ENCODE data around the gene TEX11. TPM values are rescaled to one million over a fixed set of nuclear protein-coding genes. Genes with fewer than 3 reads are reported as not detected.

The TEX11 gene
- total RNA-seq, 2 donors from 2014 or later: 0.75 TPM; not detected in 1

GRCh38 chrX:70675284-70675683 is 233.2 kb downstream of the TEX11 start:
- Mint-ChIP-seq H3K27ac (no peak overlapping the region), H3K4me3 (no peak overlapping the region), H3K36me3 (ENCODE audit: low read depth) (peaks cover 2% of the 10 kb centered on the region), H3K9me3 (peaks cover 36% of the 10 kb centered on the region), H3K4me1 (no peaks in the 10 kb centered on the region), H3K27me3 (ENCODE audit: insufficient read depth) (no peaks in the 10 kb centered on the region)
- Histone ChIP-seq H3K4me3 (ENCODE audit: low read length) (no peak overlapping the region), H3K27me3 (ENCODE audit: control insufficient read depth, insufficient read depth, low read length, poor library complexity, severe bottlenecking) (no peaks in the 10 kb centered on the region), H3K9me3 (ENCODE audit: control insufficient read depth, low read length) (no peaks in the 10 kb centered on the region), H3K27ac (ENCODE audit: low read depth, low read length) (no peak overlapping the region), H3K9ac (ENCODE audit: extremely low read depth, low read length, poor library complexity, severe bottlenecking) (no peak overlapping the region), H3K36me3 (ENCODE audit: control insufficient read depth, insufficient read depth, low read length) (no peaks in the 10 kb centered on the region), H3K4me1 (ENCODE audit: control insufficient read depth, insufficient read depth, low read length) (no peaks in the 10 kb centered on the region)
- no peak for TF ChIP-seq CTCF (conservative IDR thresholded peaks at IDR 0.05)
- 82% methylated on average over 2 of the region's 2 CpGs; no CpG with 5 or more reads in 1 of the 2 experiments for WGBS, 2 experiments (ENCODE audit: insufficient coverage in 1 of 2, insufficient read length in 1 of 2)
- no peak for DNase-seq

- WGBS, 2 experiments (ENCODE audit: insufficient coverage in 1 of 2, insufficient read length in 1 of 2): 92% methylated on average over 2 of the region's 3 CpGs; no CpG with 5 or more reads in 1 of the 2 experiments
- Mint-ChIP-seq H3K27ac (no peak overlapping the region), H3K9me3 (peaks cover 27% of the 10 kb centered on the region), H3K4me3 (no peak overlapping the region), H3K4me1 (peaks cover 4% of the 10 kb centered on the region), H3K27me3 (ENCODE audit: insufficient read depth) (peaks cover 3% of the 10 kb centered on the region), H3K36me3 (ENCODE audit: low read depth) (no peaks in the 10 kb centered on the region)
- no peaks in the 10 kb centered on the region for H3K27me3 ChIP-seq (ENCODE audit: control insufficient read depth, insufficient read depth, low read length, poor library complexity, severe bottlenecking)
- TF ChIP-seq CTCF (conservative IDR thresholded peaks at IDR 0.05): no peak
- H3K4me3 ChIP-seq (ENCODE audit: low read length): no peak overlapping the region
- no peaks in the 10 kb centered on the region for H3K4me1 ChIP-seq (ENCODE audit: control insufficient read depth, insufficient read depth, low read length)
- H3K9me3 ChIP-seq (ENCODE audit: control insufficient read depth, low read length): no peaks in the 10 kb centered on the region
- H3K27ac ChIP-seq (ENCODE audit: low read depth, low read length): no peak overlapping the region
- no peak overlapping the region for H3K9ac ChIP-seq (ENCODE audit: extremely low read depth, low read length, poor library complexity, severe bottlenecking)
- no peaks in the 10 kb centered on the region for H3K36me3 ChIP-seq (ENCODE audit: control insufficient read depth, insufficient read depth, low read length)
- DNase-seq: no peak
Measured at GRCh38 chrX:70672326-70672725, 236.2 kb downstream of the TEX11 start.

GRCh38 chrX:70669120-70669519 is 239.4 kb downstream of the TEX11 start:
- no peak for DNase-seq
- H3K27me3 ChIP-seq (ENCODE audit: control insufficient read depth, insufficient read depth, low read length, poor library complexity, severe bottlenecking): no peaks in the 10 kb centered on the region
- no peak for TF ChIP-seq CTCF (conservative IDR thresholded peaks at IDR 0.05)
- H3K4me3 Mint-ChIP-seq: no peak overlapping the region
- H3K9ac ChIP-seq (ENCODE audit: extremely low read depth, low read length, poor library complexity, severe bottlenecking): no peak overlapping the region
- no peak overlapping the region for H3K27ac ChIP-seq (ENCODE audit: low read depth, low read length)
- no peak overlapping the region for H3K4me3 ChIP-seq (ENCODE audit: low read length)
- H3K36me3 Mint-ChIP-seq (ENCODE audit: low read depth): no peaks in the 10 kb centered on the region
- H3K36me3 ChIP-seq (ENCODE audit: control insufficient read depth, insufficient read depth, low read length): no peaks in the 10 kb centered on the region
- H3K27ac Mint-ChIP-seq: no peak overlapping the region
- H3K4me1 Mint-ChIP-seq: peaks cover 4% of the 10 kb centered on the region
- peaks cover 3% of the 10 kb centered on the region for H3K27me3 Mint-ChIP-seq (ENCODE audit: insufficient read depth)
- no peaks in the 10 kb centered on the region for H3K9me3 ChIP-seq (ENCODE audit: control insufficient read depth, low read length)
- H3K4me1 ChIP-seq (ENCODE audit: control insufficient read depth, insufficient read depth, low read length): no peaks in the 10 kb centered on the region
- H3K9me3 Mint-ChIP-seq: peaks cover 17% of the 10 kb centered on the region

All from endodermal cell (in vitro differentiated cells).